ENCODE results near the gene NRIP1. TPM values are rescaled to one million over a fixed set of nuclear protein-coding genes. Genes with fewer than 3 reads are reported as not detected.
A peak's percentile ranks its signal among the peaks of the same experiment; 100 is the strongest.

Gene NRIP1
- total RNA-seq, 2 donors from 2014 or later = 29.9 to 33.7 TPM

- Mint-ChIP-seq H3K27ac (no peak overlapping the region), H3K27me3 (no peaks in the 10 kb centered on the region), H3K4me1 (peaks cover 4% of the 10 kb centered on the region), H3K36me3 (ENCODE audit: low read depth) (no peaks in the 10 kb centered on the region), H3K4me3 (no peak overlapping the region)
- no peak for ATAC-seq
- H3K9me3 ChIP-seq (ENCODE audit: control insufficient read depth, low read length, poor library complexity, severe bottlenecking) = no peaks in the 10 kb centered on the region
- DNase-seq = no peak
Measured at GRCh38 chr21:14987370-14988170, 77.2 kb downstream of the NRIP1 start.

DNA sequence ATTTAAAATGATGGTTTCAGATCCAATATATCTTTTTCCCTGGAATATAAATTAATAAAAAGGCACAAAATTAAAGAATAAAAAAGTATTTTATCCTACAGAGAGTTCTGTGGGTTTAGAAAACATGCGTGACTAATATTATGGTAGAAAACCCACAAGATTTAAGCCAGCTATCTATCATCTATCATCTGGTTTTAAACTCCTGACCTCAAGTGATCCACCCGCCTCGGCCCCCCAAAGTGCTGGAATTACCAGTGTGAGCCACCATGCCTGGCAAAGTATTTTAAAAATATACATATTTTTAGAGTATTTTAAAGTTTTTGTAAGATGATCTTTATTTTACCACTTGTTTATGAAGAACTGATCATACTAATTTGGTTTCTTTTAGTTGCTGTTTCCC, 79.5 kb downstream of the NRIP1 start:
- ATAC-seq (no peak), DNase-seq (no peak)
- Mint-ChIP-seq H3K4me3 (no peak overlapping the region), H3K4me1 (peaks cover 3% of the 10 kb centered on the region), H3K27ac (no peak overlapping the region), H3K27me3 (no peaks in the 10 kb centered on the region), H3K36me3 (ENCODE audit: low read depth) (no peaks in the 10 kb centered on the region)
- no peaks in the 10 kb centered on the region for H3K9me3 ChIP-seq (ENCODE audit: control insufficient read depth, low read length, poor library complexity, severe bottlenecking)

GRCh38 chr21:14982336-14982735, 82.5 kb downstream of the NRIP1 start:
- Mint-ChIP-seq H3K4me1 (no peaks in the 10 kb centered on the region), H3K27ac (no peak overlapping the region), H3K4me3 (peak overlapping the region; percentile 41), H3K36me3 (ENCODE audit: low read depth) (no peaks in the 10 kb centered on the region), H3K27me3 (no peaks in the 10 kb centered on the region)
- DNase-seq = no peak
- H3K9me3 ChIP-seq (ENCODE audit: control insufficient read depth, low read length, poor library complexity, severe bottlenecking) = no peaks in the 10 kb centered on the region
- ATAC-seq = no peak

GRCh38 chr21:14981246-14981645, 83.6 kb downstream of the NRIP1 start:
- no peaks in the 10 kb centered on the region for H3K9me3 ChIP-seq (ENCODE audit: control insufficient read depth, low read length, poor library complexity, severe bottlenecking)
- H3K27me3 Mint-ChIP-seq = no peaks in the 10 kb centered on the region
- no peak for DNase-seq
- no peak for ATAC-seq
- no peaks in the 10 kb centered on the region for H3K36me3 Mint-ChIP-seq (ENCODE audit: low read depth)
- H3K4me1 Mint-ChIP-seq = no peaks in the 10 kb centered on the region
- no peak overlapping the region for H3K4me3 Mint-ChIP-seq
- H3K27ac Mint-ChIP-seq = no peak overlapping the region

DNA sequence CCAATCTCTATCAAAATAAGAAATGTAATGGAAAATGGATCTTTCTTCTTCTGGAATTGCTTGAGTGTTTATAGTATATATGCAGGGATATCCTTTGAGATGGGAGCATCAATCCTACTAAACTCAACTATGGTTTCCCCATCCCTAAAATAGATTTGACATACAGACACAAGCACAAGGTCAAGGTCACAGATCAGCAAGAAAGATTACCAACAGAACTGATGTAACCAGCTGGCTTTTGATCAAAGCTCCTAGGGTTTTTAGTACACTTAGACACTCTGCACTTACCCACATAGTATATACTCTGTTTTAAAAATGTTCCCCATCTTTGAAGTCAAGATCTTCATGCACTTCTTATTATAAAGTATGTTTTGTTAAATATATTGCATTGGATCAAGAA, 85.5 kb downstream of the NRIP1 start:
- Mint-ChIP-seq H3K4me3 (no peak overlapping the region), H3K36me3 (ENCODE audit: low read depth) (no peaks in the 10 kb centered on the region), H3K27me3 (no peaks in the 10 kb centered on the region), H3K4me1 (no peaks in the 10 kb centered on the region), H3K27ac (no peak overlapping the region)
- H3K9me3 ChIP-seq (ENCODE audit: control insufficient read depth, low read length, poor library complexity, severe bottlenecking) = no peaks in the 10 kb centered on the region
- ATAC-seq (no peak), DNase-seq (no peak)

- Mint-ChIP-seq H3K4me1 (no peaks in the 10 kb centered on the region), H3K27me3 (no peaks in the 10 kb centered on the region), H3K4me3 (no peak overlapping the region), H3K27ac (no peak overlapping the region), H3K36me3 (ENCODE audit: low read depth) (no peaks in the 10 kb centered on the region)
- ATAC-seq (no peak), DNase-seq (no peak)
- no peaks in the 10 kb centered on the region for H3K9me3 ChIP-seq (ENCODE audit: control insufficient read depth, low read length, poor library complexity, severe bottlenecking)
Measured at GRCh38 chr21:14977814-14978213, 87.0 kb downstream of the NRIP1 start.

DNA sequence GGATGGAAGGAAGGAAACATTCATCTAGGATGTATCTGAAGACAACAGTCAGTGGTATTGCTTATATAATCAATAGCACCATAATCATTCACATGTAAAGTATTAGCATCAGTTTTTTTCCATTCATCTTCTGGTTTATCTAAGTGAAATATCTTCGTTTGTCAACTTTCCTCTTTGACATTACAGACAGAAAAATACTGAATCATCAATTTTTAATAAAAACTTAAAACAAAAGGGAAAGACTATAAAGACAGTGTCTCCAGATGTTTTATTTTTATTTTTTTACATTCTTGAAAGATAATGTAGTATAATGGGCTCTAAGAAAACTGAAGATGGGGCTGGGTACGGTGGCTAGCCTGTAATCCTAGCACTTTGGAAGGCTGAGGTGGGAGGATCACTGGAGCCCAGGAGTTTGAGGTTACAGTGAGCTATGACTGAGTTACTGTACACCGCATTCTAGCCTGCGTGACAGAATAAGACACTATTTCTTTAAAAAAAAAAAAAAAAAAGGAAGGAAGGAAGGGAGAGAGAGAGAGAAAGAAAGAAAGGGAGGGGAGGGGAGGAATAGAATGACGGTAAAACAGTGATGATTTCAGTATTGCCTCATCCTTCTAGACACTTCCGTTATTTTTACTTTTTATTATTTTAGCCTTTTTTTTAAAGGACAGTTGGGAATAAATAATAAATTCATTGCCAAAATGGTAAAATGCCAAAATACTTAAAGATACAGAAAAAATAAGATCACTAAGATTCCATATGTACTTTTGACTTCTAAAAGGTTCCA, 89.5 kb downstream of the NRIP1 start:
- H3K27ac Mint-ChIP-seq = peak overlapping the region; percentile 24
- no peaks in the 10 kb centered on the region for H3K4me1 Mint-ChIP-seq
- no peaks in the 10 kb centered on the region for H3K9me3 ChIP-seq (ENCODE audit: control insufficient read depth, low read length, poor library complexity, severe bottlenecking)

GRCh38 chr21:14972678-14973077, 92.1 kb downstream of the NRIP1 start:
- Mint-ChIP-seq H3K4me1 (no peaks in the 10 kb centered on the region), H3K27me3 (no peaks in the 10 kb centered on the region), H3K27ac (no peak overlapping the region), H3K4me3 (no peak overlapping the region), H3K36me3 (ENCODE audit: low read depth) (no peaks in the 10 kb centered on the region)
- no peaks in the 10 kb centered on the region for H3K9me3 ChIP-seq (ENCODE audit: control insufficient read depth, low read length, poor library complexity, severe bottlenecking)
- DNase-seq (no peak), ATAC-seq (no peak)

More for the DNA sequence above, 89.5 kb downstream of the NRIP1 start:
- Mint-ChIP-seq H3K36me3 (ENCODE audit: low read depth) (no peaks in the 10 kb centered on the region), H3K4me3 (no peak overlapping the region), H3K27me3 (no peaks in the 10 kb centered on the region)
- ATAC-seq (no peak), DNase-seq (no peak)

DNA sequence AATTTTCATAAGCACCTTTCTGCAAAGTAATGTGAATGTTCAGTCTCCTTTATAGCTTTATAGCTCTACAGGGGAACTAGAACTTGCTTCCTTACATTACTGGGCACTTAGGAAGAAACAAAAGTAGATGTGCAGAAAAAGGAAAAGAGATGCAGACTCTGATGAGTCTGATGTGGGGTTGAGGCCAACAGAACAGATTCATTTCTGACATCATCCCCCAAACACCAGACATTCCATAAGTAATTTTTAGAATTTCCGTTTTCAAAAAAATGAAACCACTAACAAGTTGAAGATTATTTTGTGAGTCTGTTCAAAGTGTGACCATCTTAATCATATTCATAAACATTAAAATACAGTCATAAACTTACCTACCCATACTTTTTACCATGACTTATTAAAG, 96.0 kb downstream of the NRIP1 start:
- no peak for DNase-seq
- Mint-ChIP-seq H3K36me3 (ENCODE audit: low read depth) (no peaks in the 10 kb centered on the region), H3K4me1 (no peaks in the 10 kb centered on the region), H3K4me3 (no peak overlapping the region), H3K27me3 (no peaks in the 10 kb centered on the region), H3K27ac (no peak overlapping the region)
- no peaks in the 10 kb centered on the region for H3K9me3 ChIP-seq (ENCODE audit: control insufficient read depth, low read length, poor library complexity, severe bottlenecking)
- no peak for ATAC-seq

DNA sequence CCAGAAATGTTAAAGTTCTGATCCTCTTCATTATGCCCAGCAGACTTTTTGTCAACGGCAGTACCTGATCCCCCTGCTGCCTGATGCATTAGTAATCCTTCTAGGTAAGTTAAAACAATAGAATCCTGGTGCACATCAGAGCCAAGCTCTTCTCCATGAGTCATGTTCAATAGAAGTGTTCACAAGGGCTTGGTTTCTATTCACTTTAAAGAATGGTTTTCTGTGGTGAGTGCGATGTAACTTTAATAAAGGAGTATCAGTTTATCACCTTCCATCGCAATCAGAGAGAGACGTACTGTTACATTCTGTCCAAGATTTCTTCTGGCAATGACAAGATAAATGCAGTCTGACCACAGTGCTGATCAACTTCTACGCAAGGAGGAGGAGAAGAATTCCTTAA, 96.8 kb downstream of the NRIP1 start:
- Mint-ChIP-seq H3K27me3 (no peaks in the 10 kb centered on the region), H3K4me1 (no peaks in the 10 kb centered on the region), H3K27ac (no peak overlapping the region), H3K36me3 (ENCODE audit: low read depth) (no peaks in the 10 kb centered on the region), H3K4me3 (no peak overlapping the region)
- no peak for DNase-seq
- no peaks in the 10 kb centered on the region for H3K9me3 ChIP-seq (ENCODE audit: control insufficient read depth, low read length, poor library complexity, severe bottlenecking)
- ATAC-seq = no peak

DNA sequence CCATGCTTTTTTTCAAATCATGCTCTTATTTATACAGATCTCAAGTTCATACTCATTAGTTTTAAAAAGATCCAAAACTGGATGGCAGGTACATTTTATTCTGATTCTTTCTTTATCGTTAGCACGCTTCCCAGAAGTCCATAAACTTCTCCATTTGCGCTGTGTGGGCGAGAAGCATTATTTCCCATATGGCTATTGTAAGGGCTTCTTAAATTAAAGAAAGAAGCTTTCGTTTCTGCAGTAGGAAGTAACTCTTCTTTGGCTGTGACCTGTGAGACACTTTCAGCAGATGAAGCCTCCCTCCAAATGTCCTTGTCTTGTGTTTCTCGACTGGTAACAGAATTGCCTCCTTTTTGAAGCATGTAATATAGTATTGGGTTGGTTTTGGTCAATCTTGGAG, 100.2 kb downstream of the NRIP1 start:
- no peak overlapping the region for H3K4me3 Mint-ChIP-seq
- H3K4me1 Mint-ChIP-seq = no peaks in the 10 kb centered on the region
- H3K9me3 ChIP-seq (ENCODE audit: control insufficient read depth, low read length, poor library complexity, severe bottlenecking) = no peaks in the 10 kb centered on the region
- no peaks in the 10 kb centered on the region for H3K27me3 Mint-ChIP-seq
- ATAC-seq = no peak
- no peak for DNase-seq
- no peak overlapping the region for H3K27ac Mint-ChIP-seq
- H3K36me3 Mint-ChIP-seq (ENCODE audit: low read depth) = no peaks in the 10 kb centered on the region

DNA sequence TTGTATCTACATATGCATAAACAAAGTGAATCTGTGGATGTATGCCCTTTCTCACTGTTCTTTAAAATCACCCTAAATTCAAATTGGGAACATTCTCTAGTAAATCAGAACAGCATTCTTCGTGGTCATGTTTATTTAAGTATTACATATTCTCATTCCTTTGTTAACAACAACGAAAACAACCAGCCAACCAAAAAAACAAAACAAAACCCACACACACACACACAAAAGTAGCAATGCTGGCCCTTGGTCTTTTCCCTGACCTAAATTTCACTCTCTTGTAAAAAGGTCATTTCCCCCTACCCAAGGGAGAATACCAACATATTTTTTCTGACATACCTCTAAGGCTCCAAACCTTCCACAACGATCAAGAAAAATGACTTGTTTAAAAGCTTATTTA, 102.6 kb downstream of the NRIP1 start:
- Mint-ChIP-seq H3K36me3 (ENCODE audit: low read depth) (no peaks in the 10 kb centered on the region), H3K4me3 (no peak overlapping the region), H3K4me1 (no peaks in the 10 kb centered on the region), H3K27ac (no peak overlapping the region), H3K27me3 (no peaks in the 10 kb centered on the region)
- DNase-seq (no peak), ATAC-seq (no peak)
- H3K9me3 ChIP-seq (ENCODE audit: control insufficient read depth, low read length, poor library complexity, severe bottlenecking) = no peaks in the 10 kb centered on the region

DNA sequence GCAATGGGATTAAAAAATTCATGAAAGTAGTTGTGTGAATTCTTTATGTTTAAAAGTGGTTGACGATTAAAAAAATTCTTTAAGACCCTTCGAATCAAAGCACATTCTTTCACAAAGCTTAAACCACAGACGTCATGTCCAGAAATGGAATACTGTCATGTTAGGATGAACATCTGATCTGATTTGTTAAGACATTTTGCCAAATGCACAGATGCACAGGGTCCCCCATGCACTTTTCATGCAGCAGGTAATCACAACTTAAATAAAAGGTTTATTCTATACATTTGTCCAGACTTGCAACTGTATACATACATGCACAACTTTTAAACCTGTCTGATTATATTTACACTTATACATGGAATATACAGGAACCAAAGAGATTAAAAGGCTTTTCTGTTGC, 103.3 kb downstream of the NRIP1 start:
- Mint-ChIP-seq H3K36me3 (ENCODE audit: low read depth) (no peaks in the 10 kb centered on the region), H3K4me1 (no peaks in the 10 kb centered on the region), H3K27me3 (no peaks in the 10 kb centered on the region), H3K27ac (no peak overlapping the region), H3K4me3 (no peak overlapping the region)
- DNase-seq = no peak
- H3K9me3 ChIP-seq (ENCODE audit: control insufficient read depth, low read length, poor library complexity, severe bottlenecking) = no peaks in the 10 kb centered on the region
- no peak for ATAC-seq

- no peaks in the 10 kb centered on the region for H3K9me3 ChIP-seq (ENCODE audit: control insufficient read depth, low read length, poor library complexity, severe bottlenecking)
- Mint-ChIP-seq H3K27ac (no peak overlapping the region), H3K4me3 (no peak overlapping the region), H3K36me3 (ENCODE audit: low read depth) (no peaks in the 10 kb centered on the region), H3K4me1 (peaks cover 2% of the 10 kb centered on the region), H3K27me3 (no peaks in the 10 kb centered on the region)
- no peak for ATAC-seq
- no peak for DNase-seq
Measured at GRCh38 chr21:14959343-14959742, 105.5 kb downstream of the NRIP1 start.
